Gastrocnemius medialis (tissue), 4 donors: ENCODE measurements around the gene ZNF648. TPM values are rescaled to one million over a fixed set of nuclear protein-coding genes. Genes with fewer than 3 reads are reported as not detected.
"Not testable (repeated sequence)": the region's sequence is repeated elsewhere in the genome, so short reads cannot be mapped to it uniquely, and the experiment has no call there.

Experiments
- ATAC-seq, 2 donors: fragments of 150-250 bp; one replicate each; pipeline ENCODE4 v1.9.1; 2016
- DNase-seq, 2 donors: peaks; one replicate each; pipeline ENCODE4 v3.0.0-alpha.2; 2019
- H3K27ac ChIP-seq, 4 donors: fragments of 200-600 bp; sonication (generic); 1 replicate in 1 of 4; 2 replicates in 3 of 4; pipeline ENCODE4 v1.5.1; 2016 to 2018; ENCODE audit warnings: mild to moderate bottlenecking in 2 of 4, moderate library complexity in 1 of 4
- H3K27me3 ChIP-seq, 3 donors: fragments of 200-600 bp; sonication (generic) in 2 of 3; 1 replicate in 1 of 3; 2 replicates in 2 of 3; pipeline versions ENCODE4 v1.5.1 to v1.6.0; 2016 to 2019; ENCODE audit warnings: mild to moderate bottlenecking in 1 of 3, moderate library complexity in 1 of 3
- H3K36me3 ChIP-seq, 2 donors: fragments of 200-600 bp; sonication (generic) in 1 of 2; one replicate each; pipeline ENCODE4 v1.5.1; 2017 to 2018
- H3K4me1 ChIP-seq, 2 donors: fragments of 200-600 bp; sonication (generic) in 1 of 2; one replicate each; pipeline ENCODE4 v1.5.1; 2016 to 2017; ENCODE audit warnings: mild to moderate bottlenecking in 2 of 2
- H3K4me3 ChIP-seq, 4 donors: fragments of 200-600 bp; sonication (generic) in 3 of 4; 1 replicate in 1 of 4; 2 replicates in 3 of 4; pipeline ENCODE4 v1.5.1; 2016 to 2019; ENCODE audit warnings: mild to moderate bottlenecking in 2 of 4
- H3K9me3 ChIP-seq, 3 donors: fragments of 200-600 bp; sonication (generic) in 2 of 3; 1 replicate in 1 of 3; 2 replicates in 2 of 3; pipeline ENCODE4 v1.5.1; 2016 to 2019
- POLR2A ChIP-seq, 2 donors: fragments of 450-650 bp; IDR thresholded peaks; one replicate each; pipeline ENCODE4 v1.6.1; 2017; ENCODE audit warnings: antibody characterized with exemption in 2 of 2, mild to moderate bottlenecking in 2 of 2, moderate library complexity in 2 of 2
- in situ Hi-C, 4 donors: fragments of 200-750 bp; cut with MboI; loops; one replicate each; pipeline versions ENCODE4 v1.15.0 to v1.8.0; 2017; ENCODE audit warnings: low sequenced_read_pairs in 4 of 4
- intact Hi-C: fragments of 100-400 bp; cut with DNase I; formaldehyde crosslinking; loops from one replicate; pipeline ENCODE4 v1.15.1; 2023; ENCODE audit warnings: low total_unique reads
- total RNA-seq, 4 donors: library from RNA; depleted of rRNA; stranded (reverse); fragments of >200 nt; gene quantifications; one replicate each; pipeline versions ENCODE4 v1.1.0 to v1.2.3, GENCODE V29; 2016
- TF ChIP-seq, protein P1 (sequence below), 5 experiments: fragments of 450-650 bp in 3 of 5; fragments of 200-600 bp in 2 of 5; sonication (generic) in 2 of 5; IDR thresholded peaks in 4 of 5; conservative IDR thresholded peaks in 1 of 5; 1 replicate in 4 of 5; 2 replicates in 1 of 5; pipeline ENCODE4 v1.5.1; 2016 to 2019; ENCODE audit warnings: antibody characterized with exemption in 5 of 5, mild to moderate bottlenecking in 3 of 5, moderate library complexity in 3 of 5

Gene ZNF648
- total RNA-seq, 4 donors from 2014 or later = 0.07 to 0.38 TPM; not detected in 2

DNA sequence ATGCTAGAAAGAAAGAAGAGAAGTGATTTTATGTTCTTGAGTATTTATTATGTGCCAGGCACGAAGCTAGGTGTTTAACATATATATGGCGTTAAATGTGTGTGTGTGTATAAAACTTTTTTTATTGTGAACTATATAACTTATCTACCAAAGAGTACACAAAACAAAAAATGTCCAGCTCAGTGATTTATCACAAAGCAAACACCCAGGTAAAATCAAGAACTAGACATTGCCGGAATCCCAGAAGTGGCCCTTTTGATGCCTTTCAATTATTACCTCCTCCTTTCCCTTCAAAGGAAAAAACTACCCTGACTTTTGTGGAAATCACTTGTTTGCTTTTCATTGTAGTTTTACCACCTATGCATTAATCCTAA is 40.5 kb upstream of the ZNF648 start:
- Histone ChIP-seq H3K4me3 (no peak overlapping the region), H3K9me3 (no peaks in the 10 kb centered on the region), H3K27ac (no peak overlapping the region), H3K27me3 (no peaks in the 10 kb centered on the region), H3K36me3 (no peaks in the 10 kb centered on the region), H3K4me1 (peaks cover 0 to 3% of the 10 kb centered on the region in 2 donors)
- in situ Hi-C loops = no loop called here
- no peak for ATAC-seq
- DNase-seq = no peak
- no peak for TF ChIP-seq POLR2A (IDR thresholded peaks at IDR 0.05)
- TF ChIP-seq, protein P1, sequence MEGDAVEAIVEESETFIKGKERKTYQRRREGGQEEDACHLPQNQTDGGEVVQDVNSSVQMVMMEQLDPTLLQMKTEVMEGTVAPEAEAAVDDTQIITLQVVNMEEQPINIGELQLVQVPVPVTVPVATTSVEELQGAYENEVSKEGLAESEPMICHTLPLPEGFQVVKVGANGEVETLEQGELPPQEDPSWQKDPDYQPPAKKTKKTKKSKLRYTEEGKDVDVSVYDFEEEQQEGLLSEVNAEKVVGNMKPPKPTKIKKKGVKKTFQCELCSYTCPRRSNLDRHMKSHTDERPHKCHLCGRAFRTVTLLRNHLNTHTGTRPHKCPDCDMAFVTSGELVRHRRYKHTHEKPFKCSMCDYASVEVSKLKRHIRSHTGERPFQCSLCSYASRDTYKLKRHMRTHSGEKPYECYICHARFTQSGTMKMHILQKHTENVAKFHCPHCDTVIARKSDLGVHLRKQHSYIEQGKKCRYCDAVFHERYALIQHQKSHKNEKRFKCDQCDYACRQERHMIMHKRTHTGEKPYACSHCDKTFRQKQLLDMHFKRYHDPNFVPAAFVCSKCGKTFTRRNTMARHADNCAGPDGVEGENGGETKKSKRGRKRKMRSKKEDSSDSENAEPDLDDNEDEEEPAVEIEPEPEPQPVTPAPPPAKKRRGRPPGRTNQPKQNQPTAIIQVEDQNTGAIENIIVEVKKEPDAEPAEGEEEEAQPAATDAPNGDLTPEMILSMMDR (IDR thresholded peaks at IDR 0.05 in 4 of 5, conservative IDR thresholded peaks at IDR 0.05 in 1 of 5) = no peak
- intact Hi-C loops = no loop called here

DNA sequence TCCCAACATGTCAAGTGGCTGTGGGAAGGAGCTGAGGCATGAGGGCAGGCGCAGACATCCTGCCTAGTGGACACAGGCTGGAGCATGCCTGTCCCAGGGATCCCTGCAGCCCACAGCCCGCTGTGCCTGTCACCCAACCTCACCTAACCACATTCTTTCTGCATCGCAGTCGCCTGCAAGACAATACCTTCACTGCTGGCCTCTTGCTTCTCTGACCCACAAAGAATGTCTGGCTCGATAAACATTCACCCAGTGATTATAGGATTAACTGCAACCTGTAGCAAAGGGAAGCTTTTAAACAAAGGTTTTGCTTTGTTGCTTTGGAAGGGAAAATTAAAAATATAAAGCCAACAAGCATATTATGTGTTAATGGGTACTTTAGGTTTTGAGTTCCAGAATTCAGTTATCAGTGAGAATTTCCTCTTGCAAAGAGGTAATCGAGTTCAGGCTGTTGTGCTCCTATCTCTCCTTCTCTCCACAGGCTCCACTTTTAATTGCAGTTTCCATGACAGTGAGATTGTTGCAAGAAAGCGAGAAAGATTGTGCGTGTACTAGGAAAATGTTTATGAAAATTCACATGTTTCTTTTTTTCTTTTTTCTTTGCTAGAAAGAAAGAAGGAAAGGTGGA is 40.0 kb upstream of the ZNF648 start:
- intact Hi-C loops (no loop called here), in situ Hi-C loops (no loop called here)
- Histone ChIP-seq H3K4me3 (no peak overlapping the region), H3K36me3 (no peaks in the 10 kb centered on the region), H3K27me3 (no peaks in the 10 kb centered on the region), H3K4me1 (peaks cover 0 to 3% of the 10 kb centered on the region in 2 donors), H3K27ac (no peak overlapping the region), H3K9me3 (no peaks in the 10 kb centered on the region)
- ATAC-seq (no peak), DNase-seq (no peak)
- TF ChIP-seq, protein P1 (IDR thresholded peaks at IDR 0.05 in 4 of 5, conservative IDR thresholded peaks at IDR 0.05 in 1 of 5) = no peak
- TF ChIP-seq POLR2A (IDR thresholded peaks at IDR 0.05) = no peak

DNA sequence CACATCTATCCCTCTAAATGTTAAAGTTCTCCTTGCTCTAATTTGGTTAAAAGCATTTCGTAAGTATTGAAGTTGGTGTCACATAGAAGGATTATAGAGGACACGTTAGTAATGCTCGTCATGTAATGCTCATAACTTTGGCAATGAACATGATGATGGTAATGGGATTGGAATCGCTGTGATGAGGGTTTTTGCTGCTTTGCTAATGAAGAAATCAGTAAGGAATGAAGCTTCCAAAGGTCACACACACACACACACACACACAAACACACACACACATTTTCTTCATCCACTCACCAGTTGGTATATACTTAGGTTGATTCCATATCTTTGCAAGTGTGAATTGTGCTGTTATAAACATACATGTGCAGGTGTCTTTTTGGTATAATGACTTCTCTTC is 36.8 kb upstream of the ZNF648 start:
- no peaks in the 10 kb centered on the region for H3K27me3 ChIP-seq
- TF ChIP-seq POLR2A (IDR thresholded peaks at IDR 0.05) = no peak
- TF ChIP-seq, protein P1 (IDR thresholded peaks at IDR 0.05 in 4 of 5, conservative IDR thresholded peaks at IDR 0.05 in 1 of 5) = no peak
- peaks cover 0 to 3% of the 10 kb centered on the region in 2 donors for H3K4me1 ChIP-seq
- ATAC-seq = no peak
- no peaks in the 10 kb centered on the region for H3K36me3 ChIP-seq
- no peak overlapping the region for H3K4me3 ChIP-seq
- H3K9me3 ChIP-seq = no peaks in the 10 kb centered on the region
- intact Hi-C loops (no loop called here), in situ Hi-C loops (loop anchor here in 3 of 4 donors (25.0 kb wide), 2 partner anchors 489 to 689 kb away; partner anchors contain the start of genes NPL (in 3 of the 3) and RNASEL (in 1 of the 3))
- H3K27ac ChIP-seq = no peak overlapping the region
- DNase-seq = no peak

DNA sequence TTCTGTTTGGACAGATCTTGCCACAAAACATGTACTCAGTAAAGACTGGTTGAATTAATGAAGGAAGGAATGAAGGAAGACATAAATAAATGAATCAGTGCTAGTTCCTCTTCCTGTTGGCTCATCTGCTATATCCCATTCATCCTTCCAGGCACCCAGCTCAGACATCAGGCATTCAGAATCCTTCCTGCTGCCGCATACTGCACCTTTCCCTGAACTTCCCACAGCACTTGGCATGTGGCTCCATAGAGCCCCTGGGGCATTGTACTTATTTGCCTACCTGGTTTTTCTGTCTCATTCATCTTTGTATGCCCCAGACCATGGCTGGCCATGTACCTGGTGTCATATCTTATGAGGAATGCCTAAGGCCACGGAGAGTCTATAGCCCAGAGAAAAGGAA is 34.4 kb upstream of the ZNF648 start:
- in situ Hi-C loops = loop anchor here in 3 of 4 donors (25.0 kb wide), 2 partner anchors 491 to 691 kb away; partner anchors contain the start of genes NPL (in 3 of the 3) and RNASEL (in 1 of the 3)
- ATAC-seq = no peak
- intact Hi-C loops = no loop called here

DNA sequence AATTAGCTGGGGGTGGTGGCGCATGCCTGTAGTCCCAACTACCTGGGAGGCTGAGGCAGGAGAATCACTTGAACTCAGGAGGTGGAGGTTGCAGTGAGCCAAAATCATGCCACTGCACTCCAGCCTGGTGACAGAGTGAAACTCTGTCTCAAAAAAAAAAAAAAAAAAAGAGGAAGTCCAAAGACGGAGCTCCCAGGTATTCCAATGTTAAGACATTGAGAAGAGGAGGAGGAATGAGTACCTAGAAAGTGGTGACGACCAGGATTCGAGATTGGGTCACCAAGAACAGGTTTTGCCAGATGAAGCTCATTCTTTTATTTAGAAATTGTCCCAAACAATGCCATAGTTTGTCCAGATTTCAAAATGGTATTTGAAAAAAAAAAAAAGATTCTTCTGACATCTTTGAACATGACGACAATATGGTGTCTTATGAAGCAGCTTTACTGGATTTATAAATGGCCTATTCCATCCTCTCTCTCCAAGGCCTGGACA is 33.0 kb upstream of the ZNF648 start:
- DNase-seq, H3K36me3 ChIP-seq, H3K27ac ChIP-seq, ATAC-seq, H3K4me3 ChIP-seq, H3K9me3 ChIP-seq, H3K27me3 ChIP-seq, H3K4me1 ChIP-seq, intact Hi-C loops: not testable (repeated sequence)
- in situ Hi-C loops = loop anchor here in 3 of 4 donors (25.0 kb wide), 2 partner anchors 493 to 693 kb away; partner anchors contain the start of genes NPL (in 3 of the 3) and RNASEL (in 1 of the 3)

More for the DNA sequence above, 34.4 kb upstream of the ZNF648 start:
- DNase-seq = no peak
- Histone ChIP-seq H3K4me1 (no peaks in the 10 kb centered on the region), H3K27ac (no peak overlapping the region), H3K36me3 (no peaks in the 10 kb centered on the region), H3K9me3 (no peaks in the 10 kb centered on the region), H3K27me3 (no peaks in the 10 kb centered on the region), H3K4me3 (no peak overlapping the region)
- TF ChIP-seq, protein P1 (IDR thresholded peaks at IDR 0.05 in 4 of 5, conservative IDR thresholded peaks at IDR 0.05 in 1 of 5) = no peak
- no peak for TF ChIP-seq POLR2A (IDR thresholded peaks at IDR 0.05)
